Measurements from ENCODE around the gene TSACC. TPM values are rescaled to one million over a fixed set of nuclear protein-coding genes. Genes with fewer than 3 reads are reported as not detected.

Gene TSACC
- total RNA-seq, 2 experiments from 2014 or later = 0.72 TPM; not detected in 1

- Mint-ChIP-seq H3K4me1 (ENCODE audit: low read depth) (peaks cover 8% of the 10 kb centered on the region), H3K27me3 (peaks cover 19% of the 10 kb centered on the region), H3K27ac (no peak overlapping the region), H3K4me3 (no peak overlapping the region), H3K9me3 (no peaks in the 10 kb centered on the region), H3K36me3 (ENCODE audit: low read depth) (no peaks in the 10 kb centered on the region)
- TF ChIP-seq CTCF (IDR thresholded peaks at IDR 0.05) = no peak
- peak; percentile 24 for ATAC-seq
- intact Hi-C loops (cut with micrococcal nuclease) = no loop called here
- ChIA-PET POLR2A (no interaction called here), CTCF (interaction anchor here (0.7 to 2.6 kb wide), 7 partner anchors 8 to 90 kb away, joined by 3 to 17 read pairs (median 5); no protein-coding TSS in a partner anchor)
- DNase-seq = no peak
Measured at GRCh38 chr1:156356262-156356874, 18.0 kb downstream of the TSACC start.

- no peak overlapping the region for H3K4me3 Mint-ChIP-seq
- peaks cover 19% of the 10 kb centered on the region for H3K27me3 Mint-ChIP-seq
- no peaks in the 10 kb centered on the region for H3K9me3 Mint-ChIP-seq
- DNase-seq (peak; percentile 74), ATAC-seq (peak; percentile 100)
- ChIA-PET POLR2A (no interaction called here), CTCF (interaction anchor here (0.7 to 7.4 kb wide), 8 partner anchors 9 to 89 kb away, joined by 3 to 70 read pairs (median 6); no protein-coding TSS in a partner anchor)
- no peak overlapping the region for H3K27ac Mint-ChIP-seq
- H3K4me1 Mint-ChIP-seq (ENCODE audit: low read depth) = peaks cover 8% of the 10 kb centered on the region
- intact Hi-C loops (cut with micrococcal nuclease) = no loop called here
- no peaks in the 10 kb centered on the region for H3K36me3 Mint-ChIP-seq (ENCODE audit: low read depth)
- TF ChIP-seq CTCF (IDR thresholded peaks at IDR 0.05) = peak; percentile 84
Measured at GRCh38 chr1:156356875-156357534, 18.7 kb downstream of the TSACC start.

GRCh38 chr1:156357977-156358376 lies 19.7 kb downstream of the TSACC start:
- no peak for TF ChIP-seq CTCF (IDR thresholded peaks at IDR 0.05)
- POLR2A ChIA-PET = no interaction called here

GRCh38 chr1:156358641-156359040 lies 20.3 kb downstream of the TSACC start:
- ChIA-PET POLR2A (interaction anchor here (0.5 to 0.7 kb wide), 2 partner anchors 76 to 584 kb away, joined by 3 to 4 read pairs; partner anchors contain the start of gene SMG5), CTCF (interaction anchor here (1.0 to 7.4 kb wide), 5 partner anchors 13 to 266 kb away, joined by 3 to 70 read pairs (median 8); no protein-coding TSS in a partner anchor)
- ATAC-seq (no peak), DNase-seq (no peak)
- Mint-ChIP-seq H3K4me1 (ENCODE audit: low read depth) (peaks cover 8% of the 10 kb centered on the region), H3K9me3 (no peaks in the 10 kb centered on the region), H3K36me3 (ENCODE audit: low read depth) (no peaks in the 10 kb centered on the region), H3K27ac (no peak overlapping the region), H3K27me3 (peaks cover 17% of the 10 kb centered on the region), H3K4me3 (no peak overlapping the region)
- intact Hi-C loops (cut with micrococcal nuclease) = no loop called here
- no peak for TF ChIP-seq CTCF (IDR thresholded peaks at IDR 0.05)

More at GRCh38 chr1:156357977-156358376, 19.7 kb downstream of the TSACC start:
- intact Hi-C loops (cut with micrococcal nuclease) = no loop called here
- DNase-seq = no peak
- Mint-ChIP-seq H3K36me3 (ENCODE audit: low read depth) (no peaks in the 10 kb centered on the region), H3K27ac (no peak overlapping the region), H3K27me3 (peaks cover 17% of the 10 kb centered on the region), H3K9me3 (no peaks in the 10 kb centered on the region), H3K4me3 (no peak overlapping the region), H3K4me1 (ENCODE audit: low read depth) (peaks cover 8% of the 10 kb centered on the region)
- CTCF ChIA-PET = interaction anchor here (3.9 to 7.4 kb wide), 2 partner anchors 27 to 88 kb away, joined by 27 to 70 read pairs; no protein-coding TSS in a partner anchor
- no peak for ATAC-seq

GRCh38 chr1:156359249-156359648 lies 20.9 kb downstream of the TSACC start:
- H3K27me3 Mint-ChIP-seq = peaks cover 16% of the 10 kb centered on the region
- ATAC-seq (no peak), DNase-seq (no peak)
- ChIA-PET CTCF (interaction anchor here (1.0 to 7.4 kb wide), 6 partner anchors 12 to 265 kb away, joined by 3 to 70 read pairs (median 6); no protein-coding TSS in a partner anchor), POLR2A (interaction anchor here (0.7 kb wide), 1 partner anchor 77 kb away, joined by 4 read pairs; the partner anchor contains the start of gene SMG5)
- intact Hi-C loops (cut with micrococcal nuclease) = no loop called here
- H3K4me3 Mint-ChIP-seq = no peak overlapping the region
- H3K27ac Mint-ChIP-seq = no peak overlapping the region
- no peak for TF ChIP-seq CTCF (IDR thresholded peaks at IDR 0.05)
- no peaks in the 10 kb centered on the region for H3K36me3 Mint-ChIP-seq (ENCODE audit: low read depth)
- peaks cover 8% of the 10 kb centered on the region for H3K4me1 Mint-ChIP-seq (ENCODE audit: low read depth)
- H3K9me3 Mint-ChIP-seq = no peaks in the 10 kb centered on the region

Measured in activated CD8-positive, alpha-beta T cell treated with anti-CD3 and anti-CD28 coated beads for 36 hours (primary cell).